Pulmonary artery endothelial cell (primary cell): ENCODE measurements around the gene KIAA1217. TPM values are rescaled to one million over a fixed set of nuclear protein-coding genes. Genes with fewer than 3 reads are reported as not detected.

ENCODE experiments used
- DNase-seq: peaks from one replicate; pipeline ENCODE4 v3.0.0-alpha.2; 2011; ENCODE audit warnings: low read depth, low spot score
- total RNA-seq: library from RNA; depleted of rRNA; stranded (reverse); fragments of >200 nt; gene quantifications from 2 replicates; pipeline ENCODE4 v1.2.3, GENCODE V29; 2014

Gene KIAA1217
- 0.88 and 1.5 TPM in 2 replicates for total RNA-seq

GRCh38 chr10:24208661-24209431 is at the start of gene KIAA1217:
Gene KIAA1217 (plus strand): TSS chr10:24209138. CDS start chr10:24209194, 56 bp downstream.
- DNase-seq = no peak

- no peak for DNase-seq
Observed at GRCh38 chr10:24162206-24162985, 46.5 kb upstream of the KIAA1217 start.

DNA sequence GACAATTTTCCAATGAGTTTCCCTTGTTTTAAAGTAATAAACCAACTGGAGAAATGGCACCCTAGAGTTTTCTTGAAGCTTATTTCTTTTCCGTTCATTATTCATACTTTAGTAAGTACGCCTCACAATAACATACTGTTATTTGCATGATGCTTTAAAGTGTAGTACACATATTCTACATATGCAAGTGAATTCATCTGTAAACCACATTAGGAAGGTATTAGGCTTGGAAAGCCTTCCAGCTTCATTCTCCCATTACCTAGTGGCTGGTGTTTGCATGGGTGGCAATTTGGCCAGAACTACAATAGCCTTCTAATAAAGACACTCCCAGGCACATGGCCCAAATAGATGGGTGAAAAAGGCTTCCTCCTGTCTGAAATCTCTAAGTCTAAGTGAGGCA is 45.5 kb upstream of the KIAA1217 start:
- DNase-seq = no peak

- no peak for DNase-seq
Observed at GRCh38 chr10:24168258-24169170, 40.4 kb upstream of the KIAA1217 start.

GRCh38 chr10:24170199-24170598 is 38.7 kb upstream of the KIAA1217 start:
- DNase-seq = no peak

DNA sequence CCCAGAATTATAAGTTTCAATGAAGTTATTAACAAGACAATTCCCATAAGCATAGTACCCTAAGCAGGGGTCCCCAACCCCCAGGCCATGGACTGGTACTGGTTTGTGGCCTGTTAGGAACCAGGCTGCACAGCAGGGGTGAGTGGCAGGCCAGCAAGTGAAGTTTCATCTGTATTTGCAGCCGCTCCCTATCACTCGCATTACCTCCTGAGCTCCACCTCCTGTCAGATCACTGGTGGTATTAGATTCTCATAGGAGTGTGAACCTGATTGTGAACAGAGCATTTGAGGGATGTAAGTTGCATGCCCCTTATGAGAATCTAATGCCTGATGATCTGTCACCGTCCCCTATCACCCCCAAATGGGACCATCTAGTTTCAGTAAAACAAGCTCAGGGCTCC is 36.0 kb upstream of the KIAA1217 start:
- DNase-seq = no peak

DNA sequence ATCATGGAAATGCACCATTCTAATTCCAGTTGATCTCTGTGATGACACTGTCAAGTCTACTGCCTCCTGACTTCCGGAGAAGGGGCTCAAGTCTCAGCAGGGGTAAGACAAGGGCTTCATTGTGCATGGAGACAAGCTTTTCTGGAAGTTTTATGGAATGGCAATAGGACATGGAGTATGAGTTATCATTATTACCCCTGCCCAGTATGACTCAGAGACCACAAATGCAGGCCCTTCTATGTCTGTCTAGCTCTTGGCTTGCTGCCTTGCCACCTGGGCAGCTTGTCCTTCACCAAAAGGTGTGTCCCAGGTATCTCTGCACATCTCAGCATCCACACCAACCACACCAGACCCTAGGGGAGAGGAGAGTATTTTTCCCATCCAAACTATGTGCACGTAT is 34.9 kb upstream of the KIAA1217 start:
- no peak for DNase-seq

DNA sequence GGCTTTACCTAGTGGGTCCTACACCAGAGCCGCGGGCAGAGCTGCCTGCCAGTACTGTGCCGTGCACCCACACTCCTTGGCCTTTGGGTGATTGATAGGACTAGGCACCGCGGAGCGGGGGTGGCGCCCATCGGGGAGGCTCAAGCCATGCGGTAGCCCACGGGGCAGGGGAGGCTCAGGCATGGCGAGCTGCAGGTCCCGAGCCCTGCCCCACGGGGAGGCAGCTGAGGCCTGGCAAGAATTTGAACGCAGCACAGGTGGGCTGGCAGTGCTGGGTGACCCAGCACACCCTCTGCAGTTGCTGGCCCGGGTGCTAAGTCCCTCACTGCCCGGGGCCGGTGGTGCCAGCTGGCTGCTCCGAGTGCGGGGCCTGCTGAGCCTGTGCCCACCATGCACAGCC is 32.3 kb upstream of the KIAA1217 start:
- no peak for DNase-seq

DNA sequence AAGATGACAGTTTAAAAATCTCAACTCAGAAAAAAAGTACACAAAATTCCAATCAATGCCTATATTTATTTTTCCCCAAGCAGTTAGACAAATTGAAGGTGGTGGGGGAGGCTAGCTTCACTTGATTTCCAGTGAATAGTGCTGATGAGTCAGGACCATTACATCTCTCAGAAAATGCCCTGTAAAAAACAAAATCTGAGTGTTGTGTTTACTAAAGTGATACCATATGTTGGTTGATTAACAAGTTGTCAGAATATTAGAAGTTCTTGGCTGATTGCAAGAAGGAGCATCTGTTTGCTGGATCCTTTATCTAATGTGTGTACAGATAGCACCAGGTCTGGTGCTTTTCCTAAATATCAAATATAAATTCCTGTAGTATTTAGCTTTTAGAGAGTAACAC is 31.3 kb upstream of the KIAA1217 start:
- DNase-seq = no peak

GRCh38 chr10:24180891-24181290 is 28.0 kb upstream of the KIAA1217 start:
- no peak for DNase-seq

DNA sequence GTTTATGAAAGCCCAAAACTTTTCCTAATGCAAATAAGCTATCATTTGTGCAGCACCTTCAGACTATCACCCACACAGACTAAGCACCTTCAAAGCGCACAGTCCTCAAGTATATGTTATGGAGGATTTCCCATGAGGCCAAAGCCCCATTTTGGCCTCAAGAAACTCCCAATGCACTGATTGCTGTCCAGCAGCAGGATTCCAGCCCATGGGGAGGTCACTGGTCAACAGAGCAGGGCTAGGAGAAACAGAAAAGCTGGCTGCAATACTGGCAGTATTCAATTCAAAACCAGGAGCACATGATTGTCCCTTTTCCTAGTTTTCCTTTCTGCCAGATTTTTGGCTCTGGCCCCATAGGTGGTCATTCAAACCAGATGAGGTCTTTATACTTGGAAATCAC is 24.5 kb upstream of the KIAA1217 start:
- no peak for DNase-seq

GRCh38 chr10:24193330-24193729 is 15.6 kb upstream of the KIAA1217 start:
- DNase-seq = no peak

GRCh38 chr10:24197263-24197662 is 11.7 kb upstream of the KIAA1217 start:
- DNase-seq = no peak

DNA sequence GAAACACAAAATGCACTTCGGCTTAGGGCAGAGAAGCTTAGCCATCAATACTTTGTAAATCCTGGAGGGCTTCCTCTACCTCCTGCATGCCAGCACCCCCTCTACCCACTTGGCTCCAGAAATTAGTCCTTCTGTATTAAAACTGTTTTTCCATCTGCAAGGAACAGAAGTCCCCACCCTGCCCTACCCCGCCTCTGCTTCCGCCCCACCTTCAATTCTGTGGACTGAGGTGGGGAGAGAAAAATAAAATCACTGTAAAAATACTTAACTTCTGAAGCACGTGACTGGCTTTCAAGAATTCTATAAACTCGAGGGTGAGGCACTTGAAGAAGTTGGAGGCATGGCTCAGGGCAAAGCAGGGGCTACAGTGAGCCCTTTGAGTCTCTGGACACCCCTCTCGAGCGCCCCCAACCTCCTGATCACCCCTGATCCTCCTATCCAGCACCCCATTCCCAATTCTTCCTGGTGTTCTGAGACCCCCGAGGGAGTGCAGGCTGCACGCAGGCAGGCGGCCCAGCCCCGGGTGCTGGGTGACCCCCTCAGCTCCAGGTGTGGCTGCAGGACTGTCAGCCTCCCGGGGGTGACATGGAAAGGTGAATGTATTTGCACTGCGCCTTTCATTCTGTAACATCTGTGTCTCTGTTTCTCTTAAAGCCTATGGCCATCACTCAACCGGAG is 7.3 kb upstream of the KIAA1217 start:
- DNase-seq = no peak

DNA sequence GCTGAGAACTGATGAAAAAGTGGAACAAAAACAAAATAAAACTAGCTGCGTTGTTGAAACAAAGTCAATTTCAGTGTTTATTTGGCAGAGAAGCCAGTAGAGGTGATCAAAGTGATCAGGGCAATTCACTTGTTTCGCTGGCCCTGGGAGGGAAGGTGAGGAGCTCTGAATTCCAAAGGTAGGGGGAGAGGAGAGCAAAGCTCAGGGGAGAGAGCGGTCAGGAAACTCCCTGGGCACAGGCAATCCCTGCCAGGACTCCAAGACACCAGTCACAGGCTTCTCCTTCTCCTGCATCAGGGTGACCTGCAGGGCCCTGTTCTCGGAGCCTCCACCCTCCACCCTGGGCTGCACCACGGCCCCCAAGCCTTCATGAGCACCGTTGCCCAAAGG is 6.8 kb upstream of the KIAA1217 start:
- DNase-seq = no peak

DNA sequence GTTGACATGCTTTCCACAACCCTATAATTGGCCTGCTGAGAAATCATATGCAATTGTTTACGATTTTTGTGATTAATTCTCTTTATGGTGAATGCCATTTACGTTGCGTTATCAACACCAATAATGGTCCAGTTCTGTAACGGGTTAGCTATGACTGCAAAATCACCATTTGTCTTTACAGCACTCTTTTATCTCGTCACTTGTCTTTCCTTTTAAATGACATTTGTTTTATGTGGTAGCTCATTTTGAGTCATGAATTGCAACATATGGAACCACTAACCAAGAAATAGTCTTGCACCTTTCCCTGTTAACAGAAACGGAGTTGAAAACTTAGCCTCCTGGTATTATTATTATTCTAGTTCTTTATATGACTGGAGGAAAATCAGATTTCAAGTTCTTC is 3.1 kb upstream of the KIAA1217 start:
- no peak for DNase-seq

DNA sequence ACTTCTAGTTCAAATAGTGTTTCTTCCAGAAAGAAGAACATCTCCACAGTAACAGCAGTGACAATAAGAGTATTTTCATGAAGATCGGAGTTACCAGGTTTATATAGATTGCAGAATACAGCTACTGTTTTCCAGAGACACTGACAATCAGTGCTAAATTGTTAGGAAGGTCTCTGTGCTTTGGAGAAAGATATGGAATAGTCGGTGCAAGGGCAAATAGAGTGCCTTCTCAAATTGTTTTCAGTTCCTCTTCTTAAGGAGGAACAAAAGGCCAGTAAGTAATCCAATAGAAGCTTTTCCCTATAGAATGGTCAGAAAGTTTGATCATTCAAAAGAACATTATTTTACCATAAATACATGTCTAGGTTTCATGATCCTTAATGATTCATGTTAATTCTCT is 2.6 kb upstream of the KIAA1217 start:
- DNase-seq = no peak

DNA sequence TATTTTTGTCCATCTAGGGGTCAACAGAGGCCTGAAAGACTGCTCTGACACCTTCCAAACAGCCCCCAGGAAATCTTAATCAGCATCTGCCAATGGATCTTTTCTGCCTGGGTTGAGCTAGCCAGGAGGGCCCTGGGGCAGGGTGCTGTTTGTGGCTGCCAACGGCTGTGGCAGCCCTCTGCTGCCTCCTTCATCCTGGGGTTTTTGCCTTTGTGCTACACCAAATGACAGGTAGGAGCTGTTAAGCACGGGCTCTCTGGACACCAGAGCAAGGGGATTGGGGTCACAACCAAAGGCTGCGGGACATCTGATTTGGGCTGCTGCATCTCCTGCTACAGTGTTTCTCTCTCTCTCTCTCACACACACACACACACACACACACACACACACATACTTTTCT is 2.0 kb upstream of the KIAA1217 start:
- DNase-seq = no peak

DNA sequence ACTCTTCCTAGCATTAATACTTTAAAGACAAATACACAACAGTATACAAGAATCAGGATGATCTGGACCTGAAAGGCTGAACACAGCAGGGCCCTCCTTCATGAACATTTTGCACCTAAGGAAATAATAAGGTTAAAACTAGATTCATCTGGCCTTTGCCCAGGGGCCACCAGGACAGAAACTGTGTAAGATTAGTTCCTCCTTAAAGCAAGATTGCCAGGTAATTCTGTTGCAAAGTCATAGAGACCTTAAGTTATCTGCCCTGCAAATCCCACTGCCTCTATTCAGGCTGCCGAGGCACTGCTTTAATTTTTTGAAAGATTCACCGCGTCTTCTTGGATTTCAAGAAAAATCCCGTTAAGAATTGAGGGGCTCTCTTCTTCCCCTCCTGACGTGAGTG is 1.6 kb upstream of the KIAA1217 start:
- no peak for DNase-seq

- peak; percentile 35 for DNase-seq
Observed at GRCh38 chr10:24207781-24208611, 942 bp upstream of the KIAA1217 start.

GRCh38 chr10:24209432-24209771 is 464 bp downstream of the KIAA1217 start:
- no peak for DNase-seq
